Body of pancreas (tissue), 4 donors: ENCODE measurements around the gene IFI6. TPM values are rescaled to one million over a fixed set of nuclear protein-coding genes. Genes with fewer than 3 reads are reported as not detected.
"Not testable (repeated sequence)": the region's sequence is repeated elsewhere in the genome, so short reads cannot be mapped to it uniquely, and the experiment has no call there.

Experiments
- ATAC-seq: fragments of 150-250 bp; one replicate; pipeline ENCODE4 v1.9.1; 2016
- DNase-seq, 4 donors: peaks; one replicate each; pipeline ENCODE4 v3.0.0-alpha.2; 2019
- H3K27ac ChIP-seq, 4 donors: fragments of 200-600 bp; sonication (generic); 1 replicate in 3 of 4; 2 replicates in 1 of 4; pipeline versions ENCODE4 v1.5.1 to v1.6.1; 2016 to 2019; ENCODE audit warnings: mild to moderate bottlenecking in 1 of 4, mixed read lengths in 1 of 4, moderate library complexity in 1 of 4
- H3K27me3 ChIP-seq, 2 donors: fragments of 200-600 bp; sonication (generic); one replicate each; pipeline ENCODE4 v1.6.0; 2016; ENCODE audit warnings: mild to moderate bottlenecking in 1 of 2
- H3K36me3 ChIP-seq, 2 donors: fragments of 200-600 bp; sonication (generic); replicated peaks in 1 of 2; 2 replicates each; pipeline ENCODE4 v1.5.1; 2016; ENCODE audit warnings: low read depth in 2 of 2; ENCODE audit not compliant: insufficient read depth in 1 of 2
- H3K4me1 ChIP-seq: fragments of 200-600 bp; sonication (generic); one replicate; pipeline ENCODE4 v1.6.0; 2016
- H3K4me3 ChIP-seq, 2 donors: fragments of 200-600 bp; sonication (generic); 1 replicate in 1 of 2; 2 replicates in 1 of 2; pipeline ENCODE4 v1.5.1; 2016 to 2019
- H3K9me3 ChIP-seq, 3 donors: fragments of 200-600 bp; sonication (generic); 1 replicate in 2 of 3; 2 replicates in 1 of 3; pipeline ENCODE4 v1.5.1; 2016
- CTCF ChIP-seq, 7 experiments: fragments of 450-650 bp in 4 of 7; fragments of 200-600 bp in 3 of 7; sonication (generic) in 3 of 7; IDR thresholded peaks; one replicate each; pipeline ENCODE4 v1.5.1; 2016 to 2019; ENCODE audit warnings: antibody characterized with exemption in 7 of 7
- POLR2A ChIP-seq, 3 donors: fragments of 450-650 bp; IDR thresholded peaks; one replicate each; pipeline ENCODE4 v1.6.1; 2016; ENCODE audit warnings: antibody characterized with exemption in 3 of 3, mild to moderate bottlenecking in 2 of 3
- WGBS, 2 donors: methylation state at CpG; one replicate each; pipeline ENCODE4 v1.1.5; 2017; 5-methylcytosine and 5-hydroxymethylcytosine counted together
- intact Hi-C: fragments of 100-400 bp; cut with DNase I; formaldehyde crosslinking; loops from one replicate; pipeline ENCODE4 v1.15.1; 2023
- total RNA-seq, 2 donors: library from RNA; depleted of rRNA; stranded (reverse); fragments of >200 nt; gene quantifications; one replicate each; pipeline ENCODE4 v1.1.0, GENCODE V29; 2016

Gene IFI6
- total RNA-seq, 2 donors from 2014 or later, result 54.0 to 58.0 TPM

GRCh38 chr1:27713139-27713725 lies 41.2 kb upstream of the IFI6 start:
- no peaks in the 10 kb centered on the region for H3K9me3 ChIP-seq
- TF ChIP-seq CTCF (IDR thresholded peaks at IDR 0.05) (no peak), POLR2A (IDR thresholded peaks at IDR 0.05) (no peak)

GRCh38 chr1:27710574-27710973 lies 38.6 kb upstream of the IFI6 start:
- TF ChIP-seq POLR2A (IDR thresholded peaks at IDR 0.05) (no peak), CTCF (IDR thresholded peaks at IDR 0.05) (no peak)
- Histone ChIP-seq H3K4me1 (peaks cover 2% of the 10 kb centered on the region), H3K36me3 (no peaks in the 10 kb centered on the region), H3K4me3 (no peak overlapping the region), H3K27ac (no peak overlapping the region), H3K27me3 (no peaks in the 10 kb centered on the region), H3K9me3 (no peaks in the 10 kb centered on the region)
- WGBS, 2 donors, result 83 to 92% methylated on average over 2 of the region's 2 CpGs
- intact Hi-C loops, result no loop called here
- no peak for ATAC-seq
- no peak for DNase-seq

More at GRCh38 chr1:27713139-27713725, 41.2 kb upstream of the IFI6 start:
- WGBS, 2 donors, result 58 to 72% methylated on average over 3 of the region's 3 CpGs
- ATAC-seq (no peak), DNase-seq (no peak)
- Histone ChIP-seq H3K27ac (no peak overlapping the region), H3K4me1 (peaks cover 7% of the 10 kb centered on the region), H3K4me3 (no peak overlapping the region), H3K36me3 (no peaks in the 10 kb centered on the region), H3K27me3 (no peaks in the 10 kb centered on the region)
- intact Hi-C loops, result no loop called here

GRCh38 chr1:27705545-27705944 lies 33.6 kb upstream of the IFI6 start:
- H3K27ac ChIP-seq, result no peak overlapping the region
- no peaks in the 10 kb centered on the region for H3K27me3 ChIP-seq
- no peaks in the 10 kb centered on the region for H3K4me1 ChIP-seq
- intact Hi-C loops, result no loop called here
- H3K4me3 ChIP-seq, result no peak overlapping the region
- WGBS, 2 donors, result 69 to 80% methylated on average over 2 of the region's 2 CpGs
- DNase-seq (no peak), ATAC-seq (no peak)
- no peak for TF ChIP-seq POLR2A (IDR thresholded peaks at IDR 0.05)
- TF ChIP-seq CTCF (IDR thresholded peaks at IDR 0.05), result no peak
- no peaks in the 10 kb centered on the region for H3K36me3 ChIP-seq
- no peaks in the 10 kb centered on the region for H3K9me3 ChIP-seq

GRCh38 chr1:27704958-27705357 lies 33.0 kb upstream of the IFI6 start:
- intact Hi-C loops, result no loop called here
- 81 to 87% methylated on average over 4 of the region's 4 CpGs for WGBS, 2 donors
- ATAC-seq, result no peak
- Histone ChIP-seq H3K9me3 (no peaks in the 10 kb centered on the region), H3K4me3 (no peak overlapping the region), H3K27me3 (no peaks in the 10 kb centered on the region), H3K36me3 (no peaks in the 10 kb centered on the region), H3K27ac (no peak overlapping the region), H3K4me1 (no peaks in the 10 kb centered on the region)
- DNase-seq, result no peak
- TF ChIP-seq CTCF (IDR thresholded peaks at IDR 0.05) (no peak), POLR2A (IDR thresholded peaks at IDR 0.05) (no peak)

GRCh38 chr1:27696835-27697234 lies 24.8 kb upstream of the IFI6 start:
- DNase-seq, H3K4me3 ChIP-seq, H3K27ac ChIP-seq, intact Hi-C loops, ATAC-seq, H3K36me3 ChIP-seq, H3K27me3 ChIP-seq, H3K4me1 ChIP-seq, H3K9me3 ChIP-seq: not testable (repeated sequence)
- 75% methylated on average over 9 of the region's 9 CpGs for WGBS, 2 donors
